ENCODE measurements around the gene MARF1. TPM values are rescaled to one million over a fixed set of nuclear protein-coding genes. Genes with fewer than 3 reads are reported as not detected.
"Not testable (repeated sequence)": the region's sequence is repeated elsewhere in the genome, so short reads cannot be mapped to it uniquely, and the experiment has no call there.

The MARF1 gene
- total RNA-seq, 1 donor from 2014 or later, result 46.0 TPM

GRCh38 chr16:15648135-15648730 is 5.3 kb upstream of the MARF1 start:
- no peak for TF ChIP-seq CTCF (IDR thresholded peaks at IDR 0.05; ENCODE audit: borderline replicate concordance)
- peaks cover 46% of the 10 kb centered on the region for H3K4me1 ChIP-seq
- peaks cover 11% of the 10 kb centered on the region for H3K36me3 ChIP-seq
- no peaks in the 10 kb centered on the region for H3K9me3 ChIP-seq (replicated peaks)
- H3K4me3 ChIP-seq, result no peak overlapping the region
- DNase-seq, result no peak
- no peaks in the 10 kb centered on the region for H3K27me3 ChIP-seq (ENCODE audit: low read depth)
- no peak overlapping the region for H3K27ac ChIP-seq (replicated peaks)
- intact Hi-C loops (cut with micrococcal nuclease), result loop anchor here (10.0 kb wide), 1 partner anchor 57 kb away; no protein-coding TSS in a partner anchor

- Histone ChIP-seq H3K9me3 (replicated peaks) (no peaks in the 10 kb centered on the region), H3K36me3 (peaks cover 5% of the 10 kb centered on the region), H3K4me3 (no peak overlapping the region), H3K27ac (replicated peaks) (no peak overlapping the region), H3K27me3 (ENCODE audit: low read depth) (no peaks in the 10 kb centered on the region), H3K4me1 (peaks cover 43% of the 10 kb centered on the region)
- no peak for TF ChIP-seq CTCF (IDR thresholded peaks at IDR 0.05; ENCODE audit: borderline replicate concordance)
- no peak for DNase-seq
- intact Hi-C loops (cut with micrococcal nuclease), result loop anchor here (10.0 kb wide), 1 partner anchor 57 kb away; no protein-coding TSS in a partner anchor
Measured at GRCh38 chr16:15647294-15648014, 4.5 kb upstream of the MARF1 start.

GRCh38 chr16:15646557-15647293 is 3.8 kb upstream of the MARF1 start:
- DNase-seq; H3K36me3 ChIP-seq; H3K9me3 ChIP-seq (replicated peaks); H3K4me3 ChIP-seq; H3K27ac ChIP-seq (replicated peaks); H3K27me3 ChIP-seq (ENCODE audit: low read depth): not testable (repeated sequence)
- H3K4me1 ChIP-seq, result peaks cover 44% of the 10 kb centered on the region
- intact Hi-C loops (cut with micrococcal nuclease), result loop anchor here (10.0 kb wide), 1 partner anchor 58 kb away; no protein-coding TSS in a partner anchor

GRCh38 chr16:15644962-15645465 is 2.1 kb upstream of the MARF1 start:
- not testable (repeated sequence) for H3K36me3 ChIP-seq; H3K4me3 ChIP-seq; H3K27ac ChIP-seq (replicated peaks); DNase-seq; H3K9me3 ChIP-seq (replicated peaks); H3K27me3 ChIP-seq (ENCODE audit: low read depth)
- intact Hi-C loops (cut with micrococcal nuclease), result loop anchor here (10.0 kb wide), 1 partner anchor 60 kb away; no protein-coding TSS in a partner anchor
- H3K4me1 ChIP-seq, result peaks cover 44% of the 10 kb centered on the region

GRCh38 chr16:15644267-15644961 is 1.5 kb upstream of the MARF1 start:
- H3K4me3 ChIP-seq, result no peak overlapping the region
- H3K4me1 ChIP-seq, result peaks cover 43% of the 10 kb centered on the region
- H3K27ac ChIP-seq (replicated peaks), result peak overlapping the region; percentile 97
- no peak for DNase-seq
- no peaks in the 10 kb centered on the region for H3K36me3 ChIP-seq
- no peaks in the 10 kb centered on the region for H3K9me3 ChIP-seq (replicated peaks)
- H3K27me3 ChIP-seq (ENCODE audit: low read depth), result no peaks in the 10 kb centered on the region
- intact Hi-C loops (cut with micrococcal nuclease), result loop anchor here (10.0 kb wide), 1 partner anchor 60 kb away; no protein-coding TSS in a partner anchor
- no peak for TF ChIP-seq CTCF (IDR thresholded peaks at IDR 0.05; ENCODE audit: borderline replicate concordance)

- peaks cover 4% of the 10 kb centered on the region for H3K36me3 ChIP-seq
- no peaks in the 10 kb centered on the region for H3K27me3 ChIP-seq (ENCODE audit: low read depth)
- peak overlapping the region; percentile 97 for H3K27ac ChIP-seq (replicated peaks)
- no peak for TF ChIP-seq CTCF (IDR thresholded peaks at IDR 0.05; ENCODE audit: borderline replicate concordance)
- H3K4me3 ChIP-seq, result peak overlapping the region; percentile 93
- no peak for DNase-seq
- intact Hi-C loops (cut with micrococcal nuclease), result loop anchor here (10.0 kb wide), 1 partner anchor 61 kb away; no protein-coding TSS in a partner anchor
- H3K9me3 ChIP-seq (replicated peaks), result no peaks in the 10 kb centered on the region
- peaks cover 39% of the 10 kb centered on the region for H3K4me1 ChIP-seq
Measured at GRCh38 chr16:15643946-15644250, 944 bp upstream of the MARF1 start.

Data from left ventricle myocardium inferior (tissue), 1 donor.